HG02938 (cell line): ENCODE measurements around the gene GOLGA2.

Experiments
- ATAC-seq: cut with Tn5 transposase; IDR thresholded peaks from one replicate; pipeline ENCODE4 v1.9.1; 2021; ENCODE audit warnings: mild to moderate bottlenecking, moderate library complexity; ENCODE audit not compliant: unreplicated experiment

The GOLGA2 gene

GRCh38 chr9:128275198-128276007, at the start of gene GOLGA2:
GOLGA2 (minus strand) TSS chr9:128276007; CDS start chr9:128275976, 31 bp downstream.
- ATAC-seq = peak; percentile 40

- no peak for ATAC-seq
These were observed 48.6 kb upstream of the GOLGA2 start for GRCh38 chr9:128324401-128324800.

GRCh38 chr9:128323791-128324190, 48.0 kb upstream of the GOLGA2 start:
- no peak for ATAC-seq

- no peak for ATAC-seq
These were observed 47.5 kb upstream of the GOLGA2 start for GRCh38 chr9:128323212-128323730.

- ATAC-seq = peak; percentile 89
These were observed 46.8 kb upstream of the GOLGA2 start, which contains the start of the genes COQ4 and TRUB2 for GRCh38 chr9:128322404-128323211. COQ4 (plus strand) TSS chr9:128322839; CDS start chr9:128322859, 20 bp downstream. TRUB2 (minus strand) TSS chr9:128322447; CDS start chr9:128322408, 39 bp downstream.

GRCh38 chr9:128321879-128322403, 46.1 kb upstream of the GOLGA2 start:
- peak; percentile 10 for ATAC-seq

- no peak for ATAC-seq
These were observed 45.5 kb upstream of the GOLGA2 start for GRCh38 chr9:128321343-128321742.

GRCh38 chr9:128317629-128318028, 41.8 kb upstream of the GOLGA2 start:
- ATAC-seq = no peak

GRCh38 chr9:128316421-128316820, 40.6 kb upstream of the GOLGA2 start:
- ATAC-seq = no peak

GRCh38 chr9:128314697-128315096, 38.9 kb upstream of the GOLGA2 start:
- ATAC-seq = no peak

GRCh38 chr9:128310461-128310860, 34.7 kb upstream of the GOLGA2 start:
- no peak for ATAC-seq

- ATAC-seq = no peak
These were observed 33.7 kb upstream of the GOLGA2 start for GRCh38 chr9:128309551-128309950.

- no peak for ATAC-seq
These were observed 29.1 kb upstream of the GOLGA2 start for GRCh38 chr9:128304971-128305288.

GRCh38 chr9:128304136-128304970, 28.5 kb upstream of the GOLGA2 start:
- no peak for ATAC-seq

GRCh38 chr9:128298535-128299482, 23.0 kb upstream of the GOLGA2 start:
- no peak for ATAC-seq

GRCh38 chr9:128297221-128297773, 21.5 kb upstream of the GOLGA2 start:
- no peak for ATAC-seq

GRCh38 chr9:128296340-128297220, 20.8 kb upstream of the GOLGA2 start:
- no peak for ATAC-seq

GRCh38 chr9:128294142-128294541, 18.3 kb upstream of the GOLGA2 start:
- no peak for ATAC-seq
